Thyroid gland (tissue), 4 donors: ENCODE results near the gene APEX2.

Experiments used
- POLR2A ChIP-seq, 2 donors: fragments of 450-650 bp; IDR thresholded peaks; one replicate each; pipeline ENCODE4 v1.6.1; 2017; ENCODE audit warnings: antibody characterized with exemption in 2 of 2, mild to moderate bottlenecking in 2 of 2, moderate library complexity in 1 of 2
- TF ChIP-seq, protein P1 (sequence below), 6 experiments: fragments of 200-600 bp in 3 of 6; fragments of 450-650 bp in 3 of 6; sonication (generic) in 3 of 6; IDR thresholded peaks; one replicate each; pipeline ENCODE4 v1.5.1; 2016 to 2019; ENCODE audit warnings: antibody characterized with exemption in 6 of 6, mild to moderate bottlenecking in 2 of 6, inconsistent platforms in 1 of 6, moderate library complexity in 1 of 6

DNA sequence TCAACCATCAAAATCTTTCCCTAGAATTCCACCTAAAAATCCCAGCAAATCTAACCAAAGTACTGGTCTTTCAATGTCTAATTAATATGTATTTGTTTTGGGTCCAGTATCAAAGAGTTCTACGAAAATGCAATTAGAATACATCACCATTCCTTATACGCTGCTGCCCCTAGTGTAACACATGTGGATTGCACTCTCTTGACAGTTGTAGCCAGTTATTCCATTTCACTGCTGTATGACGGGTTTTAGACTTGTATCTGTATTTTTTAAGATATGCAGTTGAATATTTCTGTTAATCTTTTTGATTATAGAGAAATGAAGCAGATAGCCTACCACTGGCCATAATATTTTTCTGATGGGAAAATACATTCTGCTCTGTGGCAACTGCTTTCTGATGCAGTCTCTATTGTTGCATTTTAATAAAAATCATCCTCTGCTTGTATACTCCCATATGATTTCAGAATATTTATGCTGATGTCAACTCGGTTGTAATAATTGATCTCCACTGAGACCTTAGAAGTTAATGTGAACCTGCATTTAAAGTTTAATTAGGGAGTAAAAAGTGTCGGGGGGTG, 57.6 kb downstream of the APEX2 start:
- TF ChIP-seq, protein P1, sequence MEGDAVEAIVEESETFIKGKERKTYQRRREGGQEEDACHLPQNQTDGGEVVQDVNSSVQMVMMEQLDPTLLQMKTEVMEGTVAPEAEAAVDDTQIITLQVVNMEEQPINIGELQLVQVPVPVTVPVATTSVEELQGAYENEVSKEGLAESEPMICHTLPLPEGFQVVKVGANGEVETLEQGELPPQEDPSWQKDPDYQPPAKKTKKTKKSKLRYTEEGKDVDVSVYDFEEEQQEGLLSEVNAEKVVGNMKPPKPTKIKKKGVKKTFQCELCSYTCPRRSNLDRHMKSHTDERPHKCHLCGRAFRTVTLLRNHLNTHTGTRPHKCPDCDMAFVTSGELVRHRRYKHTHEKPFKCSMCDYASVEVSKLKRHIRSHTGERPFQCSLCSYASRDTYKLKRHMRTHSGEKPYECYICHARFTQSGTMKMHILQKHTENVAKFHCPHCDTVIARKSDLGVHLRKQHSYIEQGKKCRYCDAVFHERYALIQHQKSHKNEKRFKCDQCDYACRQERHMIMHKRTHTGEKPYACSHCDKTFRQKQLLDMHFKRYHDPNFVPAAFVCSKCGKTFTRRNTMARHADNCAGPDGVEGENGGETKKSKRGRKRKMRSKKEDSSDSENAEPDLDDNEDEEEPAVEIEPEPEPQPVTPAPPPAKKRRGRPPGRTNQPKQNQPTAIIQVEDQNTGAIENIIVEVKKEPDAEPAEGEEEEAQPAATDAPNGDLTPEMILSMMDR (IDR thresholded peaks at IDR 0.05), result peak; percentile 19 to 80 (median 66)
- no peak for TF ChIP-seq POLR2A (IDR thresholded peaks at IDR 0.05)
